Measurements from ENCODE around the gene MAST2.
"Not testable (repeated sequence)": the region's sequence is repeated elsewhere in the genome, so short reads cannot be mapped to it uniquely, and the experiment has no call there.

MAST2 gene

DNA sequence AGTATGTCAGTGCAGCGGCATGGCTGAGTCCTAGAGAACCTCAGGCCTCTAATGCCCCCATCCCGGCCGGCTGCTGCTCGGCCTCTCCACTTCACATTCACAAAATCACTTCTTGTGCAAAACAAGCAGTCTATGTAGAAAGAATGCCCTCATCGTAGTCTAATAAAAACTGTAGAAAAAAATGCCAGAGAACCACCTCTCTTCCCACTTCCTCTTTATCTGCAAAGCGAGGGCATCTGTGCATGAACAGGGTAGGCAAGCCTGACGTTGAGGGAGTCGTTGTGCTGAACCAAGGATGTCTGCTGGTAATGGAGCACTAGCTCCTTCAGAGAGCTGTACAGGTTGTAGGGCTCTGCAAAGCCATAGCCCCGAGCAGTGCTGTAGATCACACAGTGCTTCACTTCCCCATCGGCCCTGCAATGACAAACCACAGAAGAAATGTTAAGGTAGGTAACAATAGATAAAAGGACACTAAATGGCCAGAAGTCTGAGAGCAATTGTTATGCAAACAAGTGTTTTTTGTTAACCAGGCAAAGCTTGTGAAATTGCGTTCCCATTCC is 240.1 kb downstream of the MAST2 start:
- no peak overlapping the region for H3K4me3 ChIP-seq (ENCODE audit: low read depth, low read length)
- DNase-seq (ENCODE audit: low read depth), result no peak
- in situ Hi-C loops (cut with HindIII; ENCODE audit: low sequenced_read_pairs), result loop anchor here (5.0 kb wide), 1 partner anchor 74 kb away; no protein-coding TSS in a partner anchor
- TF ChIP-seq, protein P1, sequence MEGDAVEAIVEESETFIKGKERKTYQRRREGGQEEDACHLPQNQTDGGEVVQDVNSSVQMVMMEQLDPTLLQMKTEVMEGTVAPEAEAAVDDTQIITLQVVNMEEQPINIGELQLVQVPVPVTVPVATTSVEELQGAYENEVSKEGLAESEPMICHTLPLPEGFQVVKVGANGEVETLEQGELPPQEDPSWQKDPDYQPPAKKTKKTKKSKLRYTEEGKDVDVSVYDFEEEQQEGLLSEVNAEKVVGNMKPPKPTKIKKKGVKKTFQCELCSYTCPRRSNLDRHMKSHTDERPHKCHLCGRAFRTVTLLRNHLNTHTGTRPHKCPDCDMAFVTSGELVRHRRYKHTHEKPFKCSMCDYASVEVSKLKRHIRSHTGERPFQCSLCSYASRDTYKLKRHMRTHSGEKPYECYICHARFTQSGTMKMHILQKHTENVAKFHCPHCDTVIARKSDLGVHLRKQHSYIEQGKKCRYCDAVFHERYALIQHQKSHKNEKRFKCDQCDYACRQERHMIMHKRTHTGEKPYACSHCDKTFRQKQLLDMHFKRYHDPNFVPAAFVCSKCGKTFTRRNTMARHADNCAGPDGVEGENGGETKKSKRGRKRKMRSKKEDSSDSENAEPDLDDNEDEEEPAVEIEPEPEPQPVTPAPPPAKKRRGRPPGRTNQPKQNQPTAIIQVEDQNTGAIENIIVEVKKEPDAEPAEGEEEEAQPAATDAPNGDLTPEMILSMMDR (IDR thresholded peaks at IDR 0.05; ENCODE audit: low read depth, low read length, missing control alignments), result no peak

DNA sequence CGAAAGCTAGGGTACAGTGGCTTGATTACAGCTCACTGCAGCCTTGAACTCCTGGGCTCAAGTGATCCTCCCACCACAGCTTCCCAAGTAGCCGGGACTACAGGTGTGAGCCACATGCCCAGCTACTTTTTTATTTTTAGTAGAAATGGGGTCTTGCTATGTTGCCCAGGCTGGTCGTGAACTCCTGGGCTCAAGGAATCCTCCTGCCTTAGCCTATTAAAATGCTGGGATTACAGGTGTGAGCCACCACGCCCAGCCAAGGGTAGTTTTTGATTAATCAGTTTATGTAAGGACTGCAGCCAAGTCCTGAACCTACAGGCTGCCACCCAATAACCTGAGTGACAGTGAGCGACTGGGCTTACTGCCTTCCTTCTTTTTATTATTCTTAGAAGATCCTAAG is 240.7 kb downstream of the MAST2 start:
- in situ Hi-C loops (cut with HindIII; ENCODE audit: low sequenced_read_pairs), result loop anchor here (5.0 kb wide), 1 partner anchor 73 kb away; no protein-coding TSS in a partner anchor
- H3K4me3 ChIP-seq (ENCODE audit: low read depth, low read length), result no peak overlapping the region
- DNase-seq (ENCODE audit: low read depth), result no peak
- TF ChIP-seq, protein P1 (IDR thresholded peaks at IDR 0.05; ENCODE audit: low read depth, low read length, missing control alignments), result no peak

DNA sequence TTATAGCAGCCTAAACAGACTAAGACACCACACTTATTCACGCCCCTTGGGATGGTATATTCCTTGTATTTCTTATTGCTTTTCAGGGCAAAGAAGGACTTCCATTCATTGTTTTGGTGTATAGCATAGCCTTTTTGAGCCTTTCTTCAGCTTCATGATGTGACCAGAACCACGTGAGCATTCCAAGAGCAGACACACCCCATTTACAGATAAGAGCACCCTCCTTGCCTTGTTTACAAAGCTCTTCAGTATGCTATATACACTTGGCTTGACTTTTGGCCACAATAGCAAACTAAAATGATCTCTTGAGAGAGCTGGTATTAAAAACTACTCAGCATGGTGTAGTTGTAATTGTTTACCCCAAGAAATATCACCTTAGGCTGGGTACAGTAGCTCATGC is 250.3 kb downstream of the MAST2 start:
- H3K4me3 ChIP-seq (ENCODE audit: low read depth, low read length), result no peak overlapping the region
- no peak for DNase-seq (ENCODE audit: low read depth)
- TF ChIP-seq, protein P1 (IDR thresholded peaks at IDR 0.05; ENCODE audit: low read depth, low read length, missing control alignments), result no peak
- in situ Hi-C loops (cut with HindIII; ENCODE audit: low sequenced_read_pairs), result no loop called here

DNA sequence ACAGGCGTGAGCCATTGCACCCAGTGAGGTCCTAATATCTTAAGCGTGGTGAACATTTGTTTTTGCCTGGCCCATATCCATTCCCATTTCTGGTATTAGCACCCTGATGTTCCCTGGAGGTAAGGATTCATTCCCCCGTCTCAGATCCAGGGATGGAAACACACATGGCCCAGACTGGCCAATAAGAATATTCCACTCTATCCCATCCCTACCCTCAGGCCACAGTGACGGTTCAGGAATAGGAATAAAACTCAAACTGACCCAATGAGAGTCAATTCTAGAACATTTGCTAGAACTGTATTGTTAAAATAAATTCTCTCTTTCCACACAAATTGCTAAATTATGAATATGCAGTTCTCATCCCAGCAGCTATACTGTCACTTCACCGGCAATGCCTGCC is 252.9 kb downstream of the MAST2 start:
- H3K4me3 ChIP-seq (ENCODE audit: low read depth, low read length), result no peak overlapping the region
- in situ Hi-C loops (cut with HindIII; ENCODE audit: low sequenced_read_pairs), result no loop called here
- DNase-seq (ENCODE audit: low read depth), result no peak
- TF ChIP-seq, protein P1 (IDR thresholded peaks at IDR 0.05; ENCODE audit: low read depth, low read length, missing control alignments), result no peak

DNA sequence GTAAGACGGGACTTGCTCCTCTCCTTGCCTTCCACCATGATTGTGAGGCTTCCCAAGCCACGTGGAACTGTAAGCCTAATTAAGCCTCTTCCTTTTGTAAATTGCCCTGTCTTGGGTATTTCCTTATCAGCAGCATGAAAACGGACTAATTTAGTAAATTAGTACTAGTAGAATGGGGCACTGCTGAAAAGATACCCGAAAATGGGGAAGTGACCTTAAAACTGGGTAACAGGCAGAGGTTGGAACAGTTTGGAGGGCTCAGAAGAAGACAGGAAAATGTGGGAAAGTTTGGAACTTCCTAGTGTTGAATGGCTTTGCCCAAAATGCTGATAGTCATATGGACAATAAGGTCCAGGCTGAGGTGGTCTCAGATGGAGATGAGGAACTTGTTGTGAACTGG is 253.8 kb downstream of the MAST2 start:
- in situ Hi-C loops (cut with HindIII; ENCODE audit: low sequenced_read_pairs); H3K4me3 ChIP-seq (ENCODE audit: low read depth, low read length); DNase-seq (ENCODE audit: low read depth): not testable (repeated sequence)

DNA sequence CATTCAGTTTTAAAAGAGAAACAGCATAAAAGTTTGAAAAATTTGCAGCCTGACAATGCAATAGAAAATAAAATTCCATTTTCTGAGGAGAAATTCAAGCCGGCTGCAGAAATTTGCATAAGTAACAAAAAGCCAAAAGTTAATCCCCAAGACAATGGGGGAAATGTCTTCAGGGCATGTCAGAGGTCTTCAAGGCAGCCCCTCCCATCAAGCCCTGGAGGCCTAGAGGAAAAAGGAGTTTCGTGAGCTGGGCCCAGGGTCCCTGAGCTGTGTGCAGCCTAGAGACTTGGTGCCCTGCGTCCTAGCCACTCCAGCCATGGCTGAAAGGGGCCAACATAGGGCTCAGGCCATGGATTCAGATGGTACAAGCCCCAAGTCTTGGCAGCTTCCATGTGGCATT is 254.4 kb downstream of the MAST2 start:
- TF ChIP-seq, protein P1 (IDR thresholded peaks at IDR 0.05; ENCODE audit: low read depth, low read length, missing control alignments), result no peak
- H3K4me3 ChIP-seq (ENCODE audit: low read depth, low read length), result no peak overlapping the region
- in situ Hi-C loops (cut with HindIII; ENCODE audit: low sequenced_read_pairs), result no loop called here
- no peak for DNase-seq (ENCODE audit: low read depth)

DNA sequence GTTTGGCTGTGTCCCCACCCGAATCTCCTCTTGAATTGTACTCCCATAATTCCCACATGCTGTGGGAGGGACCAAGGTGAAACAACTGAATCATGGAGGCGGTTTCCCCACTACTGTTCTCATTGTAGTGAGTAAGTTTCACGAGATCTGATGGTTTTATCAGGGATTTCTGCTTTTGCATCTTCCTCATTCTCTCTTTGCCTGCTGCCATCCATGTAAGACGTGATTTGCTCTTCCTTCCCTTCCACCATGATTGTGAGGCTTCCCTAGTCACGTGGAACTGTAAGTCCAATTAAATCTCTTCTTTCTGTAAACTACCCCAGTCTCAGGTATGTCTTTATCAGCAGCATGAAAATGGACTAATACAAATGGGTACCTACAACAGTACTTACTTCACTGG is 255.5 kb downstream of the MAST2 start:
- in situ Hi-C loops (cut with HindIII; ENCODE audit: low sequenced_read_pairs), result no loop called here
- H3K4me3 ChIP-seq (ENCODE audit: low read depth, low read length), result no peak overlapping the region
- DNase-seq (ENCODE audit: low read depth), result no peak
- TF ChIP-seq, protein P1 (IDR thresholded peaks at IDR 0.05; ENCODE audit: low read depth, low read length, missing control alignments), result no peak
